ENCODE results near the gene ATF1.
"Not testable (repeated sequence)": the region's sequence is repeated elsewhere in the genome, so short reads cannot be mapped to it uniquely, and the experiment has no call there.

Gene ATF1

GRCh38 chr12:50788561-50788960 lies 24.7 kb downstream of the ATF1 start:
- H3K4me3 ChIP-seq (ENCODE audit: low read length), result no peak overlapping the region
- DNase-seq (ENCODE audit: low read depth), result peak; percentile 87
- TF ChIP-seq CTCF (conservative IDR thresholded peaks at IDR 0.05; ENCODE audit: low read length), result no peak

GRCh38 chr12:50790081-50790480 lies 26.2 kb downstream of the ATF1 start:
- TF ChIP-seq CTCF (conservative IDR thresholded peaks at IDR 0.05; ENCODE audit: low read length), result no peak
- H3K4me3 ChIP-seq (ENCODE audit: low read length), result no peak overlapping the region
- DNase-seq (ENCODE audit: low read depth), result no peak

- DNase-seq (ENCODE audit: low read depth), result peak; percentile 9
- no peak overlapping the region for H3K4me3 ChIP-seq (ENCODE audit: low read length)
- no peak for TF ChIP-seq CTCF (conservative IDR thresholded peaks at IDR 0.05; ENCODE audit: low read length)
Measured at GRCh38 chr12:50799908-50800307, 36.0 kb downstream of the ATF1 start.

GRCh38 chr12:50803230-50803875 lies 39.5 kb downstream of the ATF1 start:
- H3K4me3 ChIP-seq (ENCODE audit: low read length), result no peak overlapping the region
- no peak for DNase-seq (ENCODE audit: low read depth)
- no peak for TF ChIP-seq CTCF (conservative IDR thresholded peaks at IDR 0.05; ENCODE audit: low read length)

- H3K4me3 ChIP-seq (ENCODE audit: low read length), result no peak overlapping the region
- peak; percentile 40 for DNase-seq (ENCODE audit: low read depth)
- TF ChIP-seq CTCF (conservative IDR thresholded peaks at IDR 0.05; ENCODE audit: low read length), result no peak
Measured at GRCh38 chr12:50806176-50806575, 42.3 kb downstream of the ATF1 start.

- not testable (repeated sequence) for H3K4me3 ChIP-seq (ENCODE audit: low read length); DNase-seq (ENCODE audit: low read depth)
Measured at GRCh38 chr12:50809131-50809530, 45.2 kb downstream of the ATF1 start.

GRCh38 chr12:50814921-50815320 lies 51.0 kb downstream of the ATF1 start:
- DNase-seq (ENCODE audit: low read depth); H3K4me3 ChIP-seq (ENCODE audit: low read length): not testable (repeated sequence)

- no peak for TF ChIP-seq CTCF (conservative IDR thresholded peaks at IDR 0.05; ENCODE audit: low read length)
- no peak for DNase-seq (ENCODE audit: low read depth)
- H3K4me3 ChIP-seq (ENCODE audit: low read length), result no peak overlapping the region
Measured at GRCh38 chr12:50820177-50820576, 56.3 kb downstream of the ATF1 start.

Data from AG10803 (cell line).